SIG-M5 treated with dmso at 0.1 percent for 504 hours (cell line): ENCODE results near the gene GRID1.

ENCODE experiments used
- DNase-seq: peaks from one replicate; lab custom pipeline; 2025; ENCODE audit not compliant: unreplicated experiment; lab: John Stamatoyannopoulos, UW

The GRID1 gene

GRCh38 chr10:86234107-86234506, 132.5 kb downstream of the GRID1 start:
- DNase-seq: no peak

GRCh38 chr10:86233131-86233530, 133.5 kb downstream of the GRID1 start:
- DNase-seq: no peak

- DNase-seq: no peak
These were observed 134.0 kb downstream of the GRID1 start for GRCh38 chr10:86232644-86233043.

DNA sequence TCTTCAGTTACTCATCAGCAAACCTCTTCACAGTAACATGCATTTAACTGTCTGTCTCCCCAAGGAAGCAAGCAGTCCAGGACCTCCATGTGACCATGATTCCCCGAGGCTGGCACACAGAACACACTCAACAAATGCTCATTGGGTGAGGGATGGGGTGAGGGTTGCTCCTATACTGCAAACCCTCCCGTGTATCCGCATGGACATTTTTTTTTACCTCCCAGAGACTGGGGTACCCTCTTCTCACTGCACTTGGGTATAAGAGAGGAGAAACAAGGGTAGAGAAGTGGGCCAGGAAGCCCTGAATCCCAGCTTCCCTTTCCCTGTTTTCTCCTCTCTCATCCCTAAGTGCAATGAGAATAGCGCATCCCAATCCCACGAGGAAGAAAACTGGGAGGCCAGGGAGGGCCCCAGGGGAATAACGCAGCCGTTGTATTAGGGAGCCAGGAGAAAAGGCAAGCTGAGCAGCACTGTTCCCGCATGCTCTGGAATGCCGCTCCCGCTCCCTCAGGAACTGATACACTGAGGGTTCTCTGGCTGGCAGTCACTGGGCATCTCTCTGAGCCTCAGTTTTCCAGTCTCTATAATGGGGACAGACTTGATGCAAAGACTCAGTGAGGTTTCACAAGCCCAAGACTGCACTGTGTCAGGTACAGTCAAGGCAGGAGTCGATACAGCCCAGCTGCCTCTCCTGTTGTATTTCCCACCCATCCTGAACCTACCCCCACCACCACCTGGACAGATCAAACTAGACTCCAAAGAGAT, 134.6 kb downstream of the GRID1 start:
- no peak for DNase-seq

- DNase-seq: no peak
These were observed 135.9 kb downstream of the GRID1 start for GRCh38 chr10:86230557-86231180.

- DNase-seq: no peak
These were observed 136.6 kb downstream of the GRID1 start for GRCh38 chr10:86229811-86230556.

DNA sequence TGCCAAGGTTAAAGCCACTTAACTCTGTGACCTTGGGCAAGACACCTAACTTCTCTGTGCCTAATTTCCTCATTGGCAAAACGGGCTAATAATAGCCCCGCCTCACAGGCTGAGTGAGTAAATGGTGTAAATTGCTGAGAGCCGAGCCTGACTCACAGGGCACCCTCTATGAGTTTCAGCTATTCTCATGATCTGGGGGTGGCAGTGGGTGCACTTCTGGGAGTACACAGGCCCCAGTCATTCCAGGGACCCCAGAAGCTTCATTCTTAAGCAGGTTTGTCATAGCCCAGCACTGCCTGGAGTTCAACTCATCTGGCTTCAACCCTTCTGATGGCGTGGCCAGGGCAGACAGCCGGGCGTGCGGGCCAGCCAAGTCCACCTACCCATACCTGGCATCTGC, 137.2 kb downstream of the GRID1 start:
- no peak for DNase-seq

DNA sequence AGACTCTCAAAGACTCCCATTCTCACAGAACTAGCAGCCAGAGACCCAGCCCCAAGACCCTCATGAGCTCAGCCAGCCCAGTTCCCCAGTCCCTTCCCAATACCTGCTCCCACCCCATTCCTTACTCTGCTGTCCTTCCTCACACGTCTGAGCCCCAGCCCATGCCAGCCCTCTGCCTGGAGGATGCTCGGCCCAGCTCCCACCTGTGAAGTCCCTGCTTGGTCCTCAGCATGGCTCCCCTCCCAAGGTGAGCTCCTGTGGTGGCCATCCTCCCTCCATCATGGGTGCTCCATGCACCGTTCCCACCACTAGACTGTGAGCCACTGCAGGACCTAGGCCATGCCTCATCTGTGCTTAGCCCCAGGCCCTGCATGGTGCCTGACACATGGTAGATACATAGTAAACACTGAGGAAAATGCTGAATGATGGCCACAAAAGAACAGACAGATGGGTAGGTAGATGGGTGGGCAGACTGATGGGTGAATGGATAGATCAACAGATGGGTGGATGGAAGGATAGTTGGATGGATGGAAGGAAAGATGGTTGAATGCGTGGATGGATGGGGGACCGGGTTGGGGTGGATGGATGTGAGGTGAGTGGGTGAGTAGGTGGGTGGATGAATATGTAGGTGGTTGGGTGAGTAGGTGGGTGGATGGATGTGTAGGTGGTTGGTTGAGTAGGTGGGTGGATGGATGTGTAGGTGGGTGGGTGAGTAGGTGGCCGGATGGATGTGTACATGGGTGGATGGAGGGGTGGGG, 138.9 kb downstream of the GRID1 start:
- no peak for DNase-seq

- DNase-seq: no peak
These were observed 139.8 kb downstream of the GRID1 start for GRCh38 chr10:86226781-86227201.

GRCh38 chr10:86226016-86226415, 140.6 kb downstream of the GRID1 start:
- DNase-seq: no peak

- no peak for DNase-seq
These were observed 141.4 kb downstream of the GRID1 start for GRCh38 chr10:86225103-86225782.

DNA sequence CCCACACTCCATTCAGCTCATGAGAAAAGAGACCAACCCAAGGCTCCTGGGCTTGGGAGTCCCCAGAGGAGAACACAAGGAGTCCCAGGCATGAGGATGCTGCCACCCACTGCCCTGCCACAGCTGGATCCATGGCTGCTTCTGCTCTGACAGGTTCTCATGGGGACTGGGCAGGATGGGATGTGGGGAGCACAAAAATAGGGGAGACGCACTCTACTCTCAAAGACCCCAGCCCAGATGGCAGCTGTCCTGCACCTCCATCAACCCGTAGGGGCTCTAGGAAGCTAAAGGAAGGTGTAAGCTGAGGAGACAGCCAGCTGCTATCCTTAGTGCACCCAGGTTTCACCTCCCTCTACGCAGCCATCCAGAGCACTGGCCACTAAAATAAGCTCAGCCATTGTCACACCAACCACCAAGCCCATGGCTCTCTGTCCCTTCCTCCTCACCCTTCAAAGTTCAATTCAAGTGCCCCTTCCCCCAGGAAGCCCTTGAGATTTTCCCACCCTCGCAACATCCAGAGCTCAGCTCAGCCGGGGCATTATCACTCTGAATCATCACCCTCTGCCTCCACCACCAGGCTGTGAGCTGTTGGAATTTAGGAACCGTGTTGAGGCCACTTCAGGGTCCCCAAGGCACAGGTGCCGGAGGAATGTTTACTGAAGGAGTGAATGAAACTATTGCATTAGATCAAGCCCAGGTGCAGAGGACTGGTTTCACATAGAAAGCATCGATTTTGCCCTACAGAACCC, 142.1 kb downstream of the GRID1 start:
- DNase-seq: no peak

DNA sequence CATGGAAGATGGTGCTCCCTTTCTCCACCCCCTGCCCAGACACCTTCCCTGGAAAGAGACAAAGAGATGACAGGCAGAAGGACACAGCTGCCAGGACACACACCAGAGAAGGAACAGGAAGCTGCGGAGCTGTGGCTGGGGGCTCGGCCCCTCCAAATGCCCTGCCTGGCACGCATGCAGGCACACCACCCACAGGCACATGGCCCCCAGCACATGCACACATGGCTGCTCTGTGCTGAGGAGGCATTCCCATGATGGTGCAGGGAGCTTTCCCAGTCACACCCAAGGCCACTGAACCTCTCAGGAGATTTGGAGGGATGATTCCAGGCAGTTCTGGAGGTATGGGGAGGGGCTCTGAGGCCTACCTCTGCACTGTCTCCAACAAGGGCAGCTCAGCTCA, 143.3 kb downstream of the GRID1 start:
- no peak for DNase-seq

DNA sequence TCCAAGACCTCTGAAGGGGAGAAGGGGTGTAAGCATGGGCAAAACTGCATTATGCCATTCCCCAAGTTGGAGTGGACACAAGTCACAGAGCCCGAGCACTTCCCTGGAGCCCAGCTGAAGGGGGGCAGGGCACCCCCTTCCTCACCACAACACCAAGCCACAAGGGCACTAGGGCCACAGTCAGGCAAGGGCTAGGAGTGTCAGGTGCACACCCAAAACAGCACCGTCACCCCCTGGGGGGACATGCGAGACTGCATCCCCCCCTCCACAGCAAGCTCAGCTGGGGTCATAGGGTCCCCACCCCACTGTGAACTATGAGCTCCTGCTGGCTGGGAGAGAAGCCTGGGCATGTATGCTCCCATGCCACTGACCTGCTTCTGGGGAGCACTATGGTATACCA, 143.9 kb downstream of the GRID1 start:
- DNase-seq: no peak

DNA sequence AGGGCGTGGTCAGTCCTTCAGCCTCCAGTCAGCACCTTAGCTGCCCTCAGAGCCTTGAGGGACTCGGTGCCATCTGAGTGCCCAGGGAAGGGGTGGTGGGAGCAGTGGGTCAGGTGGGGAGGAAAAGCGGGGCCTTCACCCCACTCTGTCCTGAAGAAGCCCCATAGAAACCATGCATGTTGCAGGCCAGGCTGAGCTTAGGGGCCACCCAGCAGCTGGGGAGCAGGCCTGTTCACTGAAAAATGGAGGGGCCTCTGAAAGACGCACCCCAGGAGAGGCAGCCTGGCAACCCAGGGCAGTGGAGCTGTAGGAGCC, 144.3 kb downstream of the GRID1 start:
- DNase-seq: no peak

GRCh38 chr10:86221442-86222335, 144.9 kb downstream of the GRID1 start:
- DNase-seq: no peak

- no peak for DNase-seq
These were observed 146.0 kb downstream of the GRID1 start for GRCh38 chr10:86220626-86221025.

- DNase-seq: no peak
These were observed 147.3 kb downstream of the GRID1 start for GRCh38 chr10:86219271-86219670.

GRCh38 chr10:86218842-86219241, 147.8 kb downstream of the GRID1 start:
- no peak for DNase-seq
